ENCODE results near the gene FUT4.
A peak's percentile ranks its signal among the peaks of the same experiment; 100 is the strongest.
"Not testable (repeated sequence)": the region's sequence is repeated elsewhere in the genome, so short reads cannot be mapped to it uniquely, and the experiment has no call there.

Gene FUT4

GRCh38 chr11:94567181-94567670 is 23.5 kb downstream of the FUT4 start, which contains the start of gene PIWIL4:
PIWIL4 (plus strand) TSS chr11:94567368; CDS start chr11:94567519, 151 bp downstream.
- no peak for DNase-seq (ENCODE audit: low read depth)

- no peak for DNase-seq (ENCODE audit: low read depth)
These were observed 24.5 kb downstream of the FUT4 start for GRCh38 chr11:94568200-94568599.

- DNase-seq (ENCODE audit: low read depth): no peak
These were observed 25.0 kb downstream of the FUT4 start for GRCh38 chr11:94568717-94569116.

GRCh38 chr11:94572975-94573374 is 29.3 kb downstream of the FUT4 start:
- DNase-seq (ENCODE audit: low read depth): not testable (repeated sequence)

GRCh38 chr11:94574193-94574961 is 30.7 kb downstream of the FUT4 start:
- DNase-seq (ENCODE audit: low read depth): peak; percentile 42

- DNase-seq (ENCODE audit: low read depth): no peak
These were observed 32.6 kb downstream of the FUT4 start for GRCh38 chr11:94576306-94576705.

- DNase-seq (ENCODE audit: low read depth): no peak
These were observed 34.1 kb downstream of the FUT4 start for GRCh38 chr11:94577841-94578240.

- DNase-seq (ENCODE audit: low read depth): no peak
These were observed 38.2 kb downstream of the FUT4 start for GRCh38 chr11:94581926-94582325.

- no peak for DNase-seq (ENCODE audit: low read depth)
These were observed 39.6 kb downstream of the FUT4 start for GRCh38 chr11:94583213-94583865.

- no peak for DNase-seq (ENCODE audit: low read depth)
These were observed 40.3 kb downstream of the FUT4 start for GRCh38 chr11:94583866-94584500.

- DNase-seq (ENCODE audit: low read depth): no peak
These were observed 41.3 kb downstream of the FUT4 start for GRCh38 chr11:94584978-94585377.

- DNase-seq (ENCODE audit: low read depth): no peak
These were observed 41.7 kb downstream of the FUT4 start for GRCh38 chr11:94585399-94585798.

- no peak for DNase-seq (ENCODE audit: low read depth)
These were observed 42.8 kb downstream of the FUT4 start for GRCh38 chr11:94586546-94586945.

GRCh38 chr11:94586978-94587377 is 43.3 kb downstream of the FUT4 start:
- no peak for DNase-seq (ENCODE audit: low read depth)

GRCh38 chr11:94588366-94588942 is 44.7 kb downstream of the FUT4 start:
- no peak for DNase-seq (ENCODE audit: low read depth)

- DNase-seq (ENCODE audit: low read depth): no peak
These were observed 46.8 kb downstream of the FUT4 start for GRCh38 chr11:94590352-94591041.

- peak; percentile 36 for DNase-seq (ENCODE audit: low read depth)
These were observed 49.3 kb downstream of the FUT4 start for GRCh38 chr11:94593030-94593429.

GRCh38 chr11:94595076-94595475 is 51.4 kb downstream of the FUT4 start:
- no peak for DNase-seq (ENCODE audit: low read depth)

GRCh38 chr11:94597896-94598295 is 54.2 kb downstream of the FUT4 start:
- DNase-seq (ENCODE audit: low read depth): no peak

Data from ELR (cell line).